Stimulated activated CD8-positive, alpha-beta memory T cell treated with anti-CD3 and anti-CD28 coated beads, Interleukin-15, amount 100 ng/mL, for 48 hours (primary cell): ENCODE data around the gene EML5.
"Not testable (repeated sequence)": the region's sequence is repeated elsewhere in the genome, so short reads cannot be mapped to it uniquely, and the experiment has no call there.

ENCODE experiments used
- DNase-seq, 2 donors: peaks; one replicate each; pipeline ENCODE4 v3.0.0-alpha.2; 2020; ENCODE audit warnings: low read depth in 2 of 2

Gene EML5

GRCh38 chr14:88792473-88793258 is at the start of gene EML5:
Gene EML5 (minus strand): TSS chr14:88792953. CDS start chr14:88792503, 450 bp downstream.
- DNase-seq = peak; percentile 73 to 74

- DNase-seq = no peak
Measured at GRCh38 chr14:88842414-88842813, 49.7 kb upstream of the EML5 start.

- no peak for DNase-seq
Measured at GRCh38 chr14:88841741-88842140, 49.0 kb upstream of the EML5 start.

GRCh38 chr14:88840926-88841325 is 48.2 kb upstream of the EML5 start:
- no peak for DNase-seq

DNA sequence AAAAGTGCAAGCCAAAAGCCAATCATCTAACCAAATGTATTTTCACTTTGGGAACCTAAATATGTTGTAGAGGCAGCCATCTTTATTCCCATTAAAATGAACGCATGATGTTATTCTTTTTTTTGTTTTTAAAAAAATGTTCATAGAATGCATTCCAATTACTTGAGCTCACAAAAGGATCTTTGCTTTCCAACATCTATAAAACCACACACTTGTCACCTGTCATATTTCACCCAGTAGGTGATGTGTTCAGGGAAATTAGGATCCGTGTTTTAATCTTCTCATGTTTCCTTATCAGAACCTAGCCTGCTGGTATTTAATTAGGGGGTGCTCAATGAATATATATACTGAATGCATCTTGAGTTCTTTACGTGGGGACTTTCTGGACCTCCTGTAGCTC is 45.3 kb upstream of the EML5 start:
- DNase-seq = no peak

DNA sequence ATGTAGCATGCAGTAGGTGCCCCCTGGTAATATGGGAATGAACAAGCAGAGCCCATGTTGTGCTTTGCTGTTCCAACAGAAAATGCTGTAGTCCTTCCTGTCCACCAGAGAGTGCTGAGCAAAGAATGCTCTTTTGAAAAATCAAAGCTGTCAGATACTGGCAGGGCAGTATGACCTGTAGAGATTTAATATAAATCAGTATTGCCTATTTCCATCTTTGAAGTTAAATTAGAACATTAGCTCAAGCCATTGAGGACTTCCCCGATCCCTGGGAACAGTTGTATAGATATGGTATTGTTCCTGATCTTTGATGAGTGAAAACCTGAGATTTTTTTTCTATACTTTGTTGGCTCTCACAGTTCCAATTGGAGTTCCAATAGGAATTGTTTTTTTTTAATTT is 44.7 kb upstream of the EML5 start:
- no peak for DNase-seq

DNA sequence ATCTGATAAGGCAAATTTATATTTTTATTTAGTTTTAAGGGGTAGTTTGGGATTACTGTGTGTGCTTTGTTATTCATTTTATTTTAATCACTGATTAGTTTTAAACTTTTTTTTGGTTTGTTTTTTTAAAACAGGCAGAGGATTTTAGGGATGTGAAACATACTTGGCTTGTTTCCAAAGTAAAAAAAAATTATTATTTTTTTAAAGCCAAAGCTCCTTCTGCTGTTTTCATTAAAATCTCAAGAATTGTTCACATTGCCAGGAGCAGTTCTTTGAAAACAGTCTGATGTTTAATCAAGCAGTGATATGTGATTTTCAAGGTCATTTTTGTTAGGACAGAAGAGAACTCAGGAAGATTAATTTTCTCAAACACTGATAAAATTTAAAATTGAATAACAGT is 42.9 kb upstream of the EML5 start:
- DNase-seq = no peak

DNA sequence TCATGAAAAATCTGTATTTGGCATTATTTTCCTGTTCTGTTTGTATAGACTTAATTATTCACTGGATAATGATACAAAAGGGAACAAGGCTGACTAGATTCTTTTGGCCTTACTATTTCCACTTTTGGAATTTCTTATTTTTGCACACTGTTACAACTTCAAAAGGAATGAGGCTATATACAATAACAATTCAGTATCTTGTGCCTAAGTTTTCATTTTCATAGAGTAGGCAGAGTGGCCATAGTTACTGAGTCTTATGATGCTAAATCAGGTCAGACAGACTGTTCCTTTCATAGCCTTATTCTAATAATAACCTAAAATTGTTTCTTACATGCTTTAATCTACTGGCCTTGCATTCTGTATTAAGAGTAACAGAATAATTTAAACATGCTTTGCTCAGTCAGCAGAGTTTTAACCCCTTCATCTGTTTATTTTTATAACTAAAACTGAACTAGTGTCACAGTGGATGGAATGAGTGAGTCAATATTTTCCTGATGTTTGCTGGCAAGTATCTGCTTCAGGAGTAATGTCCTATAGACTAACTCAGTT is 42.2 kb upstream of the EML5 start:
- DNase-seq = no peak

DNA sequence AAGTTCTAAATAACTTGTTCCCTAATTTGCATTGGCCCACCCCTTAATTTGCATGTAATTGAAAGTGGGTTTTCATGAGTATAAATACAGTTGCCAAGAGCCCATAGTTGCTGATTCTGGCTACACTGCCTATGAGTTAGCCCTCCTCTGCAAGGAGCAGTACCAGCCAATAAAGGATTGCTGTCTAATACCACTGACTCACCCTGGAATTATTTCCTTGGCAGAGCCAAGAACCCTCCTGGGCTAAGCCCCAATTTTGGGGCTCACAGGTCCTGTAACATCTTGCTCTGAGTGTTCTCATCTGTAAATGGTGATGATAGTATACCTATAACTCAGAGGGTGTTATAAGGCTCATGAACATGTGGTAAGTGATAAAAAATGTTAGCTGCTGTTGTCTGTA is 38.5 kb upstream of the EML5 start:
- DNase-seq = no peak

DNA sequence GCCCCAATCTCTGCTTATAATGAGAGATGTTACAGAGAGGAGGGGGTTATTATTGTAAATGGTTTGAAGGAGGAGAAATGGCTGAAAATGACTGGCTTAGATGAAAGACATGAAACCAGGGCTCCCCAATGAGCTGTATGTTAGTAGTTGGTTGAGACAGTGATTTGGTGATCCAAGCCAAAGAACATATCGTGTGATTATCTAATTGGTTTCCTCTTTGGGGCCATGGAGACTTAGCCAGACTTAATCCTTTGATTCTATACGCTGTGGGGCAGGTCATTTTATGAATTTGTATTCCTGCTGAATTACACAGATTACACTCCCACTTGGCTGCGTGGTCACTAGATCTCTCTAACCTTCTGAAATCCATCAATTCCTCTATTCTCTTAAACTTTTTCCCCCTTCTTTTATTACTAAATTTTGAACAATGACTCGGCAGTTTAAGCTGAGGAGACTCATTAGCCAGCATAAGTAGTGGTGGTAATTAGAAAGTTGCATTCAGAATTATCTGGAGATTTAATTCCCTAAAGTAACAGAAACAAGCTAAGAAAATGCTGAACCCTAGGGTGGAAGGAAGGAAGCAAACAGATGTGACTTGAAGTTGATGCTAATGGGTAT is 37.0 kb upstream of the EML5 start:
- DNase-seq = no peak

DNA sequence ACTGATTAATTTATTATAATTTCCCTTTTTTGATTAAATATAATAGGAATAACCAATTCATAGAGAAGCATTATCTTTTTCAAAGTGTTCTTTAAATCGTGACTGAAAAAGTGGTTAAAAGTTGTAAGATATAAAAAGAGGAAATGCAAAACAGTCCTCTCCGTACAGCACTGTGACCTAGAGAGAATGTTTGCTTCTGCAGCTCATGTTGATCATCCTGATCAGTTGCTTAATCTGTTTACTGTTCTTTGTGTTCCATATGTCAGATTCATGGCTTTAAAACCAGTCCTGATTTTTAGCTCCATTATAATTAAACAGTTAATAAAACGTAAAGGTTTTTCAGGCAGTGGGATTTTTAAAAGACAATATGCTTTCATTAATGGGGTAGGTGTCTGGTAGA is 36.4 kb upstream of the EML5 start:
- DNase-seq = no peak

DNA sequence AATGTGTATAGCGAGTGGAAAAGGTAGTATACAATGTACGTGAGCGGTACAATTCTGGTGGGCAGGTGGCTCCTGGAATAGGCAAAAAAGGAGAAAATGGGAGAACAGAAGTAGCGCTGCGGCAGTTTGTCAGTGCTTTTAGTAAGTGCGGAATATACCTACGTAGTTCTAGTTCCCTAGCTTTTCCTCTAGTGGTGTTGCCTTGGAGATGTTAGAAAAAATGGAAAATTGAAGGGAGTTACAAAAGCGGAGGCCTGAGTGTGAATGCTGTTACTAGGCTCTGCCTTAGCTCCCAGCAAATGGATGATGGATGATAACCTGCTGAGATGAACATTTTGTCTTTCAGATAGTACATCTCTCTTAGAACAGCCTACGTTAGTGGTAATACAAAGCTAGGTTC is 32.8 kb upstream of the EML5 start:
- DNase-seq = no peak

GRCh38 chr14:88825078-88825458 is 32.3 kb upstream of the EML5 start:
- no peak for DNase-seq

DNA sequence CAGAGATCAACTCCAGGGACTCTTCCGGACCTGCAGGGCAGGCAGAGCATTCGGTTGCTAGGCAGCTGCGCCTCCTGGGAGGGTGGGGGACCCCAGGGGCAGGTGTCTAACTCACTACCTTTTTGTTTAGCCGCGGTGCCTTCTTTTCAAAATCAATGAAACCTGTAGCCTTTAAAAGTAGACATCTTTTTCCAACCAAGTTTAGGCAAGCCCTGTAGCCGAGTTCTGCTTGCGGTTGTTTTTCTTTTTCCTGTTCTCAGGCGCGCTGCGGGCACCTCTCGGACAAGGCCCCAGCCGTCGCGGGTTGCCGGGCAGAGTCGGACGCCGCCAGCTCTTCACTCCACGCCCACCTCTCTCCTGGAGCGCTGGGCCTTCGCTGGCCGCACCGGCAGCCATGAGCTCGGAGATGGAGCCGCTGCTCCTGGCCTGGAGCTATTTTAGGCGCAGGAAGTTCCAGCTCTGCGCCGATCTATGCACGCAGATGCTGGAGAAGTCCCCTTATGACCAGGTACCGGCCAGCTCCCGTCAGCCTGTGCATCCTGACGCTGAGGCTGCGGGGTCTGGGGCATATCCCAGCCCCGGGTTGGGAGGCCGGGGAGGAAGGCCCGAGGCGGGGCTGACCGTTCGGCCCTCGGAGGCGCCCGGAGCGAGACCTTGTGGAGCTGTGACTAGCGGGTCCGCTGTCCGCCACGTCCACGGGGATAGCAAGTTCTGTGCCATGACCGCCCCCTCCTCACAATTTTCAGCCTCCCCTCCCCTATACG is 31.7 kb upstream of the EML5 start, which contains the start of gene TTC8:
Gene TTC8, plus strand, starts transcription at position 338 of the 764 bp plus-strand sequence. Its CDS starts 57 bp downstream, at position 395.
- peak; percentile 65 to 71 for DNase-seq

DNA sequence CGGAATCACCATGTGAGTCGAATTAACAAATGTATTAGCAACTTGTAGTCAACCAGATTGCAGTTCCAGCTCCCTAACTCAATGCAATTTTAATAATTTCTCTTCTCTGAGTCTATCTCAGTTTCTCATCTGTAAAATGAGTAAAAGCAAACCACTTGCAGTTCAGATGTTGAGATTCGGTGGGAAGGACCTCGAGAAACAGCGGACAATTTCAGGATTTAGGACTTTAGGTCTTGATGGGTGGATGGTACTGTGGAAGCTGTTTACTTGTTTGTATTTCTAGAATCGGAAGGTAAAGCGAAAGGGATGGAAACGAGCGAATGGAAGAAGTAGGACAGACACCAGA is 31.2 kb upstream of the EML5 start:
- no peak for DNase-seq

DNA sequence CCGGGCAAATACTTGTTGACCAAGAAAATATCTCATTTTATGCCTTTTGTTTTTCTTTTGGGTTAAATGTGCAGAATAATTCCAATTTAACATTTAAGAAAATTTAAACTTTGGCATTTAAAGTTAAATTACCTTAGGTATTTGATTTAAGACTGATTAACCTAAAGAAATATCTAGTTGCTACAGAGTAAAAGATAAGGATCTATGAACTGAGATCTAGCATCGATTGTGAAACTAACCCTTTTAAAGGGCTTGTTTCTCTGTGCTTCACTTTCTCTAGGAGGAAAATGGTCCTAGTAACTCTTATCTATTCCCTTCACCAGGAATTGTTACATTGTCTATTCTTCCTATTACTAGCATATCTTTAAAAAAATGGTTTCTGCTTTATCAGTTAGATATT is 29.1 kb upstream of the EML5 start:
- no peak for DNase-seq

GRCh38 chr14:88821378-88821777 is 28.6 kb upstream of the EML5 start:
- DNase-seq = no peak

DNA sequence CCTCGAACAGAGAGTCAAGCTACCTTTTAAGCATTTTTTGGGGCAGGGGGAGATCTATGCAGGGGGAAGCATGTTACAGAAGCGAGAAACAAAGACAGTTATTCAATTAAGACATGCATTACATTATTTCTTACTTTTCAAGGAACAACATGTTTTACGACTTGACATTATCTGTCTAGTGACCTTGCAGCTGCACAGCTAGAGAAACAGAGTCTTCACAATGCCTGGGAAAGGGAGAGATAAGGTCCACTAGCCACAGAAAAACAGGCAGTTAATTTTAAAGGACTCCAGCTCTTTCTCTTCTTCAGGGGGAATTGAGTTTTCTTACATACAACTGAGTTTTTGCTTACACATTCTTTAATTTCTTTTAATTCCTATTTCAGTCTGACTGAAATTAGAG is 26.9 kb upstream of the EML5 start:
- not testable (repeated sequence) for DNase-seq

DNA sequence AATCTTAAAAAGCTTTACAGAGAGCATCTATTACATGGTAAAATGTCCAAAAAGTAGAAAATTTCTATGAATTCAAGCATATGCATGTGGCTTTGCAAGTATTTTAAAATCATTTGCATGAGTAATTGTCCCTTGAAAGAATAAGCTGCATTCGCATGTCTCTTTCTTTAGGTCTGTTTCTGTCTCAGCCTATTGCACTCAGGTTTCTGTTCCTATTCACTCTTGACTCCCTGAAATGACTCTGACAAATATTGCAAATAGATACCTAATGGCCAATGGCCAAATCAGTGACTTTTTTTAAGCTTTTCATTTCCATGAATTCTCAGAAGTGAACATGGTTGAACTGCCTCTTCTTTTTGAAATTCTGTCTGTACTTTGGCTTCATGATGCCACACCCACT is 25.3 kb upstream of the EML5 start:
- no peak for DNase-seq

GRCh38 chr14:88815980-88816379 is 23.2 kb upstream of the EML5 start:
- DNase-seq = no peak

DNA sequence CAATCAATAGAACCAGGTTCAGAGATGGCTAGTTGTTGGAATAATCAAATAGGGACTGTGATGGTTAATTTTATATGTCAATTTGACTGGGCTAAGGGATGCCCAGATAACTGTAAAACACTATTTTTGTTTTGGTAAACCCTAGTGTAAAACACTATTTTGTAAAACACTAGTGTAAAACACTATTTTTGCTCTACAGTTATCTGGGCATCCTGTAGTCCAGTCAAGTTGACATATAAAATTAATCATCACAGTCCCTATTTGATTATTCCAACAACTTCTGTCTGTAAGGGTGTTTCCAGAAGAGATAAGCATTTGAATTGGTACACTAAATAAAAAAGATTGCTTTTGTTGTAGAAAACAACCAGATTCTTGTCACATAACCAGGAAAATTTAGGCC is 15.6 kb upstream of the EML5 start:
- DNase-seq = no peak

DNA sequence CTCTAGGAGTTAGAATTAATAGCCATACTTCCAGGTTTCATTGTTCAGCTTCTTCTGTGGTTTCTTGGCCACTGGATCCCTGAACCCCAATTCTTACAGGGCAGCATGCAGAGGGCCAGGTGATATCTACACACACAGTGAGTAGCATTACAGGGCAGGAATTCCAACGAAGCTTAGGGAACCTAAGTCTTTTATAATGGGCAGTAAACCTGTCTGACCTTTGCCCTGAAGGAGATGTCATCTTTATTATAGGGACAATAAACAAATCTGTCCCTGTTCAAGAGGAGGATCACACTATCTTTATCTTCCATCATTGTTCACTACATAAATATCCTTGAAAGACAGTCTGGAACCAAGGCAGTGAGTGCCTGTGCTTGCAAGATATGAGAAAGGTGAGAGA is 11.7 kb upstream of the EML5 start:
- no peak for DNase-seq

DNA sequence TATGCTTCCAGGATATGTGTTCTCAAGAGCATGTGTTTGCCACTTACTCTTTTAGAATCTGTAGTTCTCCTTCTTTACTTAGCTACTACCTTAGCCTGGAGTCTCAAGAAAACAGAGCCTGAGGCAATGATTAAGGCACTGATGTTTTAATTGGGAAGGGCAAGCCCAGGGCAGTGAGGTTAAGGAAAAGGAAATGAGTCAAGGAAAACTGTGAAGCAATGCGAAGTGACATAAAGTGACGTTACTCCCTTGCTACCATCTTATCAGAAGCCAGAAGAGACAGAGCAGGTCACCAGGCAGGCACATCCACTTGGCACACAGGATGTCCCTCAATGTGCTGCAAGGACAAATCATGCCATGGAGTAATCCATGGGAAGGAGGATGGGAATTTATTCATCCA is 11.3 kb upstream of the EML5 start:
- no peak for DNase-seq
